ENCODE measurements around the gene DPP6.
A peak's percentile ranks its signal among the peaks of the same experiment; 100 is the strongest.

DPP6 gene

DNA sequence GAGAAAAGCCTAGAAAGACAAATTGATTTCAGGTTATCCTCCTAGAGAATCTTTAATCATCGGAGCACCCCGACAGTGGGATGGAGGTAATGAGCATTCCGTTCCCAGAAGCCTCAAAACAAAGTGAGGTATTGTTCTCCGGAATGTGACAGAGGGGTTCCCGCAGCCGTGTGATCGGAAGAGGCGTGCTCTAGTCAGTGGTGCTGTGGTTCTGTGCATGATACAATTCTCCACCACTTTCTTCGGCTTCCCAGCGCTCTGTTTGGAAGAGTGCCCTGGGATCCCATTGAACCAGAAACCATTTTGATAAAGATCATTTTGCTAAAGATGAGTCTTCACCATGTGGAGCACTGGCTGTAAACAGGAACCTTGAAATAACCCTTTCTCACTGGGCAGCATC lies 516.1 kb downstream of the DPP6 start:
- no peak for DNase-seq

DNA sequence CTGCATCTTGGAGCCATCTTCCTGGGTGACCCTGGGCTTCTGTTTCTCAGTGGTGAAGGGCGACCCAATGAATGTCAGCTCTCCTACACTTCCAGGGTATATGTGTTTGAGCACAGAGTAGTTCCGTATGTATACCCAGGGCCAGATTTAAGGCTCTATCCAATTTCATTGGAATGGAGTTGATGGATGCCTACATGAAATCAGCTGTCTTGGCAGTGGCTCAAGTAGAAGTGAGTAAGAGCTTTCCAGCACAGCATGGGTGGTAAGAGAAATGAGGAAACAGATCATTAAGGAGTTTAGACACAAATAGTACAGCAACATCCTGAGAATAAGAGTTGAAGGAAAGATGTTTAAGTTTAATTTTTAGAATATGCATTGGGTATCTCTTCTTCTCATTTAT lies 517.7 kb downstream of the DPP6 start:
- no peak for DNase-seq

DNA sequence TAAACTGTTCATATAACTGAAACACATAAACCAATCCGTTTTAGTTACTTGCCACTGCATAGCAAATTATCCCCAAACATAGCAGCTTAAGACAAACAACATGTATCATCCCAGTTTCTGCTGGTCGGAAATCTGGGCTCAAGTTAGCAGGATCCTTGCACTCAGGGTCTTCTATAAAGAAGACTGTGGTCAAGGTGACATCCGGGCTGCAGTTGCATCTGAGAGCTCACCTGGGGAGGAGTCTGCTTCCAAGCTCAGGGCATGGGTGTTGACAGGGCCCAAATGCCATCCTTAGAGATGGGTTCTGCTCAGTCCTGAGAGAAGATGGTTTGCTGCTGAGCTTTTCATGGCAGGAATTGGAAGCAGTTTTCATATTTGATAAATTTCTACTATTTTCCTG lies 519.6 kb downstream of the DPP6 start:
- no peak for DNase-seq

DNA sequence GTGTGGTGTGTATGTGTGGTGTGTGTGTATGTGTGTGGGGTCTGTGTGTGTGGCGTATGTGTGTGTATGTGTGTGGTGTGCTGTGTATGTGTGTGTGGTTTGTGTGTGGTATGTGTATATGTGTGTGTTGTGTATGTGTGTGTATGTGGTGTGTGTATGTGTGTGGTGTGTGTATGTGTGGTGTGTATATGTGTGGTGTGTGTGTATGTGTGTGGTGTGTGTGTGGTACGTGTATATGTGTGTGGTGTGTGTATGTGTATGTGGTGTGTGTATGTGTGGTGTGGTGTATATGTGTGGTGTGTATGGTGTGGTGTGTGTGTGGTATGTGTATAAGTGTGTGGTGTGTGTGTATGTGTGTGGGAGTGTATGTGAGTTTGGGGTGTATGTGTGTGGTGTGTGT lies 522.0 kb downstream of the DPP6 start:
- DNase-seq = no peak

DNA sequence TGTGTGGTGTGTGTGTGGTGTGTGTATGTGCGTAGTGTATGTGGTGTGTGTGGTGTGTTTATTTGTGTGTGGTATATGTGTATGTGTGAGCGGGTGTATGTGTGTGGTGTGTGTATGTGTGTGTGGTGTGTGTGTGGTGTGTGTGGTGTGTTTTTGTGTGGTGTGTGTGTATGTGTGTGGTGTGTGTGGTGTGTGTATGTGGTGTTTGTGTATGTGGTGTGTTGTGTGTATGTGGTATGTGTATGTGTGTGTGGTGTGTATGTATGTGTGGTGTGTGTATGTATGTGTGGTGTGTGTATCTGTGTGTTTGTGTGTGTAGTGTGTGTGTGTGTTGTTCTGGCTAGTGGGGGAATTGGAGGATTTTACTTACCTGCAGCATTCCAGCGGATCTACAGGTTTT lies 523.3 kb downstream of the DPP6 start:
- no peak for DNase-seq

DNA sequence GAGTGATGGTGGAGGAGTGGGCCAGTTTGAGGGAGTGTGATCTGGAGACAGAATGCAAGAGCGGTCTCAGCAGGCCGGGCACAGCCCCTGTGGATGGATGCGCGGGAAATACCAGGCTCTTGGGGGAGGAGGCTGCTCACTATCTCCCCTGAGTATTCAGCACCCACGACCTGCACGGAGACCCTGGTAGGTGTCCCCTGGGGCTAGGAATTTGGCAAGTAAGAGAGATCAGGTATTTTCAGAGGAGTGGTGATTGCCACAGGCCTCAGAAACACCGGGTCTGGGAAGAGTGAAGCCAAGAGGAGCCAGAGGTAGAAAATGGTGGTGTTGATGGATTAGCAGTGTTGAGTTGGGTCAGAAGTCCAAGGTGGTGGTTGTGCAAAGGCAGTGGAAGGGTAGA lies 524.4 kb downstream of the DPP6 start:
- DNase-seq = no peak

DNA sequence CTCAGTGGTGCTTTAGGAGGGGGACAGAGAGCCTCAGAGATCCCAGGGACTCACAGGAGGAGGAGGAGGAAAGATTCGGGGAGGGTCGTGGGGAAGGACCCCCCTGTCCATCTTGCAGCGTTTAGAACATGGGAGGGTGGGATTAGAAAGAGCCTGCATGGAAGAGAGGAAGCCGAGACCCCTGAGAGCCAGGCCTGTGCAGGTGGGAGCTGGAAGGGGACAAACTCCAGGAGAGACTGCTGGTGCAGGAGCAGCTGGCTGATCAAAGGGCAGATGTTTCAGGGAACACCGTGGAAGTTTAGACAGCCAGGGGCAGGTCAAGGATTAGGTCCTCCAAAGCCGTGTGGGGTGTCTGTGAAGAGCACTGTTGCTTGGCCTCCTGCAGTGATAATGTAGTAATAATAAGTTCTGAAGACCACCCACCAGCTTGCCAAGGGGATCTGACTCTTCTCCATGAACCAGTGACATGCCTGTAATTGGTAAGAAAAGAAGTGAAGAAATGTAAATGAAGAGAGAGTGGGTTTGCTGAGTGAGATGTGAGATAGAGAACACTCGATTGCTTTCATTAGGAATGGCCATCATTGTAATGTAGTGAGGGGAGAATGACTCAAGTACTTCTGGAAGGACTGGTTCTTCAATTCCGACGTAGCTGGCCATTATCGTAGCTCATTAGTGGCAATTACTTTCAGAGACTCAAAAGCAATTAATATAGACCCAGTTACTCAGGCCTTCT lies 525.1 kb downstream of the DPP6 start:
- DNase-seq = no peak

DNA sequence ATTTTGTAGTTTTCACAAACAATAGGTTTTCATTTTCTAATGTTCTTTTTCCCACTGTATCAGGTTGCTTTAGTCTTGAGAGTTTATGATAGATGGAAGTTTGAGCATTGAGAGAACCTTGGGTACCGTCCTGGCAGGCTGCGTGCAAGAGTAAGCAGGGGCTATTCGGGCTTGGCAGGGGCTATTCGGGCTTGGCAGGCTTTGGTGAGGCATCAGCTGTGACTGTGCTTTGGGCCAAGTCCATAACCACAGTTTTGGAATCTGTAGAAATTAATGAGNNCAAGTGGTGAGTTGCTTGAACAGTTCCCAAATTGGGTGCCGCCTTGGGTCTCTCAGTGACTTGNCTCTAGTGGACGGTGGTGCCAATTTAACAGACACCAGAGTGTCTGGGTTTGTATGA lies 526.1 kb downstream of the DPP6 start:
- no peak for DNase-seq

DNA sequence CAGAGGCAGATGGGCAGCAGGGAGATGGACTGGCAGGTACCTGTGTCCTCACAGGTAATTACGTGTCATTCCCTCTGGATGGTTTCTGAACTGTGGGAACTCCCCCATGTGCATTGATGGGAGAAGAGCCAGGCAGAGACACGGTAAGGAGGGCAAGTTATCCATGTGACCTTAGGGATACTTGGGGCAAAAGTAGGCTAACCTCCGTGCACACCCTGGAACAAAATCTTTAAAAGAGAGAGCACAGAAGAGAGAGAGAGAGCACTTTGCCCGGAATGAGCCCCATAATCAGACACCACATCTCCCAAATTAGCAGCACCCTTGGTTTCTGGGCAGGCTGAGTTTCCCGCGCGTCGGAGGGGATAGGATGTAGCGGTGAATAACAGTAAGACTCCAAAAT lies 527.5 kb downstream of the DPP6 start:
- no peak for DNase-seq

DNA sequence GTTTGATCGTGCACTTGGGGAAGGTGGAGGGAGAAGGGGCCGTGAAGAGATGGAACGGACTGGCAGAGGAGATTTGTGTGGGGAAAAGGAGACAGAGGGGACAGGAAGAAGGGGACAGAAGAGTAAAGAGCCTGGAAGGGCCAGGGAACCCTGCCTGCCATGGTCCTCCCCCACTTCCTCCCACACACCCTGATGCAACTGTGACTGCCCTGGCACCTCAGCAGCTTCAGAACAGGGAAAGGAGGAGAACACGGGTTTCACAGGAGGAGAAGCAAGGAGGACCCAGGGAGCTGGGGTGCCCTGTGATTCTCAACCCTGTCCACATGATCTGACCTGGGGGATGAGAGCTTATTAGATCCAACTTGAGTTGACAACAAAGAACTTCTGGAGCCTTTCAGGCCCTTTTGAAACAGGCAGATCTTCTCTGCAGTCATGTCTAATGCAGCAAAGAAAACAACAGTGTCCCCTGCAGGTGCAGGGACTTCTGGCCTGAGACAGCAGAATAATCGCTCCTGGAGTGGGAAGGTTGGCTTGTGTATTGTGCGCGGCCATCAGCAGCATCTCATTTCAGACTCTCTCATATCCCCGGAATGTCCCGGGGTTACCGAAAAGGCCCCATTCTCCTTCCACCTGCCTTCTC lies 529.2 kb downstream of the DPP6 start:
- DNase-seq = no peak

DNA sequence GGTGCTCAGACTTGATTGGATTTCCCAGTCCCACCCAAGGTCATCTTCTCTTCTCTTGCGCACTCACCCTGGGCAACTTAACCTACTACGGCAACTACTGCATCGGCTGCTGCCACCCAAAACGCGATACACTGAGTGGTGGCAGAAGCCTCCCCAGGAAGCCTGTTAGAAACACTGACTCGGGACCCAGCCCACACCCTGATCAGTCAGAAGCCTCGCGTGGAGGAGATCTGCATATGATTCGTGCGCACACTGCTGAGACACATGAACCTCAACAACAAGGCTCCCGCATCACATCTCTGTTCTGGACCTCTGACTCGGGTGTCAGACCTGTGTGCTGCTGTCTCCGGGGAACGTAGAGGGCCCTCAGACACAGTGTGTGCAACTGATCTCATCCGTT lies 531.3 kb downstream of the DPP6 start:
- DNase-seq = no peak

DNA sequence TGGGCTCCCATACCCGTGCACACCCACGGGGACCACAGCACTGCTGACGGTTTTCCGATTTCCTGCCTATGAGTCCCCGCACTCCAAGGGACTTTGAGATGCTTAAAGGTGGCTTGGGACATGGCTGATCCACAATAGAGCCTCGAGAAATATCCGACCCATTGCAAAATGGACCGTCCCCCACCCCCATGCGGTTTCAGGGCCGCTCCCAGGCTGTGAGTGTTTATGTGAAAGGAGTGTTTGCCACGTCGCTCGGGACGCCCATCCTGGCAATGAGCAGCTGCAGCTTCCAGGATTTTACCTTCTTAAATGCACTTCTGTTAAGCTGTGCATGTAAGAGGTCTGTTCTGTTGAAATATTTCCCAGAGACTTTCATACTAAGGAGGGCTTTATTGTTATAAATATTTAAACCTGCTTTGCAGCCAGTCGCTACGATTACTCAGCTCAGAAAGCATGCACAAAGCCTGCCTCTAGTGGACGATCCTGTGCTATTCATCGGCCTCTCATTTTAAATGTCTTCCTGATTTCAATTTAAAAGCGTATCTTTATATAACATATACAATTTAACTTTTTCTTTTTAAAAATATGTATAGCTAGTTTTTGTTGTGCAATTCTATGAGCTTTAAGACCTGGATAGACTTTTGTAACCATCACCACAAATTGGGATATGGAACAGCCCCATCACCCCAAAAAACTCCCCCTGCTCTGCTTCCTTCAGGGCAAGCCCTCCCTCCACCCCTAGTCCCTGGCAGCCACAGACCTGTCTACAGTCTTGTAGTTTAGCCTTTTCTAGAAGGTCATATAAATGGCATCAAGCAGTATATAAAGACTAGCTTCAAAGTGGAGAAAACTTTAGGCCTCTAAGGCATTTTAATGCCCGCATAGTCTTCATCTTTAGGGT lies 532.4 kb downstream of the DPP6 start:
- DNase-seq = peak; percentile 3

DNA sequence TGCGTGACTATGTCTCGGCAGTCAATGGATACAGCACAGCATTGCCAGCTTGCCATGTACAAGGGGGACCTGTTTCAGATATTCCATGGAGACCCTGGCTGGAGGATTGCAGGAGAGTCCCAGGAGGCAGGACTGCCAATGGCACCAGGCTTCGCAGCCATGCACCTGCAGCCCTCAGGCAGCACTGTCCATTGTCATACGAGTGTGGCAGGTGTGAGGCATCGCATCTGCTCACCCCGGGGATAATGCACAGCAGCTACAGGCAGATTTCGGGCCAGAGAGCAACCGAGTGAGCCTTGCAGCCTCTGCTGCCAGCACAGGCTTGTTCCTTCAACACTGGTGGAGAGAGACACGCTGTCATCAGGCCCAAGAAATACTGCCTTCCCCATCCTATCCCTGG lies 535.6 kb downstream of the DPP6 start:
- DNase-seq = no peak

DNA sequence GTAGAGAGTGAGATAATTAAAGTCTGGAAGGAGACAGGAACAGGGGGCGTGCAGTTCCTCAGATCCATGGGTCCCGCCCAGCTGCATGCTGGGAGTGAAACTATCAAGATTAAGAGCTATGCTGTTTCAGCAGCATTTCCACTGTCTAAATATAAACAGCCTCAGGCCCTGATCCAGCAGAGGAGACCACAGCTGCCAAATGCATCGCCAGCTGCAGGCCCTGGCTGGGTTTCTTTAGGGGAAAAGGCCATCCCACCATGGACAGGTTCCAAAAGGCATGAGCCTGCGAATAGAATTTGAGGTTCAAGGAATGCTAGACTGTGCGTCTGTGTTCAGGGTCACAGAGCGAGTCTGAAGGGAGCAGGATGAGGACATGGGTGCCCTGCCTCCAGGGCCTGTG lies 539.3 kb downstream of the DPP6 start:
- DNase-seq = no peak

DNA sequence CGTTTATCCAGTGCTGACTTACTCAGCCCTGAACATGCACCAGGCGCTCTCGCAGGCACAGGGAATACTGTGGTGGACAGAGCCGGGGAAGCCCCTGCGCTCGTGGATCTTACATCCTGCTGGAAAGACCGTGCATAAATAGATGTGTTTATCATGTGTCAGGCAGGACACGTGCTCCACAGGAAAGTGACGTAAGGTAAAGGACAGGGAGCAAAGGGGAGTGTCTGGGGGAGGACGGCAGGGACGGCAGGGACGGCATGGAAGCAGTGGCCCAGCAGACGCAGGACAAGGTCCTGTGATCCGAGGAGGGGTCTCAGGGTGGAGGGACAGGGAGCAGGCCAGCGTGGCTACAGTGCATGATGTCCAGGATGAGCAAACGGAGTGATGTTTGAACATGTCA lies 540.2 kb downstream of the DPP6 start:
- DNase-seq = no peak

DNA sequence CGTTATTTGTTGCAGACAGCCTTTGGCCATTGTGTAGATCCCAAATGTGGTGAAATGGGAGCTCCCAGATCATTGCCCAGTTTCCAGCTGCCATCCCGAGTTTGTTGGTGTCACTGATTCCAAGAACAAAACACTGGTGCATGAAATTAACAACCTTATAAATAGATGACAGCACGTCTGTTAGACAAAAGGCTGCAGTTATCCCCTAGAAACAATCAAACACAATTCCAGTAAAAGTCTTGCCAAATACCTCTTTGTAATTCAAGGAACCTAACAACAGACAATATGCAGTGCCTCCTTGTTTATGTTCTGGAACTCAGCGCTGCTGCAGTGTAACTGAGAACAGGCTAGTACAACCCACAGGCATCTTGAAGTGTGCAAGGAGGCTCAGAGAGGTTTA lies 546.2 kb downstream of the DPP6 start:
- no peak for DNase-seq

DNA sequence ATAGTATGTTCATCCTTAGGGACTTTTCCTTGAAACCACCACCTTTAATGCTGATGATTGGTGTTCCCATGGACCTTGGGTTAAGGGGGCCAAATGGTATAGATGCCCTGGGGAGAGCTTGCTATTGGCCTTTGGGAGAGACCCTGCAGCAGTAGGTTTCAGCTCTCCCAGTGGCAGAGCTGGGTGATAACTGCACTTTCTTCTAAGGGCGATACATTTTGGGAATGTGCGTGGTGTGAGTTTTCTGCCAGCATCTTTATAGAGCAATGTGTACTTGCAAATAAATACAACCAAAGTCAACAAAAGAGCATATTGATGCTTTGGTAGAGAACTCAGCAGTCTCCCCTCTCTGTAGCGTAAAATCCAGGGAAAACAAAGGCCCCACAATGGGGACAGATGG lies 546.7 kb downstream of the DPP6 start:
- DNase-seq = no peak

DNA sequence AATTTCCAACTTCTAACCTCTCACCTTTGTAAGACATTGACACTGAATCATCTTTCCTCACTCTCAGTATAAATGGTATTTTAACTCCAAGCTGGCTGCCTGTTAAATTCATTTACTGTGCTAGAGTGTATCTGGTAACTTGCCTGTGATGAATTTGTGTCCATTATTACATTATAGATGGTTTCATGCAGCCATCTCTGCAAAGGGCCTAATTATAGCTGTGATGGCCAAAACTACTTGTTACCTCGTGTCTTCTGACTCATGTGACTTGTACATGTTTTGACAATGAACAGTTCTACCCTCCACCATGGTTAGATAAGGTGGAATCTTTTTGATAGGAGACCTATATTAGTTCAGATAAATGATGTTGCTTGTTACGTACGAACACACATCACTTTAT lies 558.7 kb downstream of the DPP6 start:
- DNase-seq = no peak

DNA sequence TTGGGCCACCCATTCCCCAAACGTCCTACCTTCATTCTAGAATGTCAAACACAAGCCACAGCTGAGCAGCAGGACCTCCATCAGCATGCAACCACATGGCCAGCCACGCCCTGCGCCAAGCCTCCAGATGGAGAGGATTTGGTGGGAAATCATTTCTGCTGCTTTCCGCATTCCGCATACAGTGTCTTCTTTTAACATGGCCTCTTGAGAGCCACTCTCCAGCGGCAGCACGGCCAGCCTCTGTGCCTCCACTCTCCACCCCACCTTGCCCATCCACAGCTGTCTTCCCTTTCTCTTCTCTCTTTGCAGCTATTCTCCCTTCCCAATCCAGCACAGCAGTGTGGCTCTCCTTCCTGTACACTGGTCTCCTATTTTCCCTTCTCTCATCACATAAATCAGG lies 561.6 kb downstream of the DPP6 start:
- DNase-seq = no peak

DNA sequence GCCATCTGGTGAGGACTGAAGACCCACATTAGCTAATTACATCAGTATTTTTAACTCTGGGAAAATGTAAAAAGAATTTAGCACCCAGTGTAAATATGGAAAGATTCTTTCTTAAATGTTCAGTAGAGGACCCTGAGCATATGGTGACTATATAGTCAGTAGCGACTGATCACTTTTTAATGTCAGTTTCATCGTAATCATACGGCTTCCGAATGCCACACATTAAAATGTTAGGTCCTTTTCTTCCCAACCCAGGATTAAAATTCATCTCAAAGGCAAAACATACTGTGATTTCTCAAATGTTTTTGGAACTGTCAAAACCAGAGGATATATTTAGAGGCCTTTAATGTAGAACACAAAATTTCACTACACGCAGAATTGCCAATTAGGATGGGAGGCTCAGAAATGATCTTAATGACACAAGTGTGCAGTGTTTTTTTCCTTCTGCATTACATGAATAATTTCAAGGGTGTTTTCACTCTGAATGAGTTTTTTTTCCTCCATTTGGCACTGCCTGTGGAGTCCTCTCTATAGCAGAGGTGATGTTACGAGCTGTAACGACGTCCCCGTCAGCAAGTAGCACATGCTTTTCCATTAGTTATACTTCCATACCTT lies 568.0 kb downstream of the DPP6 start:
- no peak for DNase-seq

DNA sequence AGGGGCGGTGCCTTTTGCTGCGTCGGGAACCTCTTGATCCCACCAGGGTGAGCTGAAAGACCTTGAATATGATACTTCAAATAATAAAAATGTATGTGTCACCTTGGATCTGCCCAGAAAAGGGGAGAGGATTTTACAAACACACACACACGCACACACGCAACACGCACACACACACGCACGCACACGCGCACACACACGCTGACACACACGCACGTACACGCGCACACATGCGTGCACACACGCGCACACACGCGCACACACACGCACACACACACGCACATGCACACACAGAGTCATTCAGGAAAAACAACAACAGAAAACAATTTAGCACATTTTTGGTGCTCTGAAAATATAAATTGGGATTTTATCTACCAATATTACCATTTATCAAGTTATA lies 571.2 kb downstream of the DPP6 start:
- no peak for DNase-seq

DNA sequence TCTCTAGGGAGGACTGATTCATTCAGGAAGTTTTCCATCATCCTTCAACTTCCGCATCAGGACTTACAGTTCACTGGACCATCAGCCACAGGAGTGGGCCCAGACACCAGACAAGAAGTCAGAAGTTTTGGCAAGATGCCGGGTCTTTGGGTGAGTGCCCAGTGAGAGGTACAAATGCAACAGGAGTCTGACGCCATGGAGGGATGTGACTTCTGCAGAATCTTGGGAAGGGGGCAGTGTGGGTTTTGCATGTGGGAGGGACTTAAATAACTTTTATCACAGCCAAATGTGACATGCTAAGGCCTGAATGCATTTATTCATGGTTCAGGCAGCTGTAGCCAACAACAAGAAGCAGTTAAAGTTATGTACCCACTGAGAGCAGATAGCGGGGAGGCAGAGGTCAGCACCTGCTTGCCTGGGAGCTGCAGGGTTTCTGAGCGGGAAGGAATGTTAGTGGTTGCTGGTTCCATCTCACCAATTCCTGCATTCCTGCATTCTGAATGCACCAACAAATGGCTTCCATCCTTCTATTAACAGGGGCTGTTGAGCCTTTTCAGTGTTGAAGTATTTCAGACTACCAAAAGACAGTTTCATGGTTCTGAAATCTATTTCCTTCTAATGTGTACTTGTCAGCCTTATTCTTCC lies 575.6 kb downstream of the DPP6 start:
- no peak for DNase-seq

DNA sequence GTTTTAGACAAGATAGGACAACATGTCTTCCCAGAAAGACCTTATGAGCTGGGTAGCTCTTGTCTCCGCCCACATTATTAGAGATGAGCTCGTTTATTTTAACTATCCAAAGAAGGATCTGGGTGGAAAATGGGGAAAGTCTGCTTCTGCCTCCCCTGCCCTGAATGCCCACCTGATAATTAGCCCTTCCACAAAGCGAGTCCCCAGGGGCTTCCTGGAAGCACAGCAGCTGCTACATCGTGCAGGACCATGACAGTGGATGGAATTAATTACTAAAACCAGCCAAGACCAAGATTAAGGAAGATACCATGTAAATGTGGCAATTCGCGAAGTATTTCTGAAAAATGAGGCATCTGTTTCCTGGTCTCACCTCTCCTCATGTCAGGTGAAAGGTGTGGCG lies 576.4 kb downstream of the DPP6 start:
- no peak for DNase-seq
